ENCODE measurements around the gene CRYBB1.
"Not testable (repeated sequence)": the region's sequence is repeated elsewhere in the genome, so short reads cannot be mapped to it uniquely, and the experiment has no call there.

CRYBB1 gene

DNA sequence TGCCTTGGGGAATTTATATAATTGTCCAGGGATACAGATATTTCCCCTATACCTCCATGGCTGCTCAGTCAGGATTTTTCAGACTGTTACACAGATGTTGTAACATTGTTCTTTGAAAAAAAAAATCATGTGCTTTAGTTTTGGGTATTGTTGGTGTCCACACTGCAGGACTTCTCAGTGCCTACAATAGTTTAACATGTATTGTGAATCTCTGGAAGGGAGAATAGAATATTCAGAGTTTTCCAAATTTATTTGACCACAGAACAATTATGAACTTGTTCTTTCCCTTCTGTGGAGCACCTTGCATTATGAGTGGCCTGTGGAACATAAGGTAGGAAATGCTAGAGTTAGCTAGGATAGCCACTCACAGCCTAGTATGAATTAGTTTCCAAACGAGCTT, 18.5 kb upstream of the CRYBB1 start:
- DNase-seq (ENCODE audit: low read depth) = no peak

DNA sequence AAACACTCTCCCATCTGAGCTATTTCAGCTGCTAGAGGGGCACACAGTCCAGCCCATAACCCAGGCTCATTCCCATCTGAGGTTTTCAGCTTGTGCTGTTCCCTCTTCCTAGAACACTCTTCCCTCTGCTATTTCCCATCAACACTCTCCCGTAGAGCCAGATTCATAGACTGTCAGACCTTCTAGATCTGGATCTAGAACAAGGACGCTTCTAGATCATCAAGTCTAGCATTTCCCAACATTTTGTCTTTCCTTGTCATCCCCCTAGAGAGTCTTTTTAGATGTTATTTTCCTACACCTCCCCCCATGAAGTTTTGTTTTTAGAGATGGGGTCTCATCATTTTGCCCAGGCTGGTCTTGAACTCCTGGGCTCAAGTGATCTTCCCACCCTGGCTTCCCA, 17.3 kb upstream of the CRYBB1 start:
- no peak for DNase-seq (ENCODE audit: low read depth)

DNA sequence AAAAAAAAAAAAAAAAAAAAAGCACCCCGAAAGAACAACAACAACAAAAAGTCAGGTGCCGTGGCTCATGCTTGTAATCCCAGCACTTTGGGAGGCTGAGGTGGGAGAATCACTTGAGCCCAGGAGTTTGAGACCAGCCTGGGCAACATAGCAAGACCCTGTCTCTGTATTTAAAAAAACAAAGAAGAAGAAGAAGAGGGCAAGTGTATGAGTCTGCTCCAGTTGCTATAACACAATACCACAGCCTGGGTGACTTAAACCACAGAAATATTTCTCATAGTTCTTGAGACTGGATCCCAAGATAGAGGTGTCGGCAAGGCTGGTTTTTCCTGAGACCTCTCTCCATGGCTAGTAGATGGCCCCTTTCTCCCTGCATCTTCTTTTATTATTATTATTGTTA, 16.4 kb upstream of the CRYBB1 start:
- no peak for DNase-seq (ENCODE audit: low read depth)

DNA sequence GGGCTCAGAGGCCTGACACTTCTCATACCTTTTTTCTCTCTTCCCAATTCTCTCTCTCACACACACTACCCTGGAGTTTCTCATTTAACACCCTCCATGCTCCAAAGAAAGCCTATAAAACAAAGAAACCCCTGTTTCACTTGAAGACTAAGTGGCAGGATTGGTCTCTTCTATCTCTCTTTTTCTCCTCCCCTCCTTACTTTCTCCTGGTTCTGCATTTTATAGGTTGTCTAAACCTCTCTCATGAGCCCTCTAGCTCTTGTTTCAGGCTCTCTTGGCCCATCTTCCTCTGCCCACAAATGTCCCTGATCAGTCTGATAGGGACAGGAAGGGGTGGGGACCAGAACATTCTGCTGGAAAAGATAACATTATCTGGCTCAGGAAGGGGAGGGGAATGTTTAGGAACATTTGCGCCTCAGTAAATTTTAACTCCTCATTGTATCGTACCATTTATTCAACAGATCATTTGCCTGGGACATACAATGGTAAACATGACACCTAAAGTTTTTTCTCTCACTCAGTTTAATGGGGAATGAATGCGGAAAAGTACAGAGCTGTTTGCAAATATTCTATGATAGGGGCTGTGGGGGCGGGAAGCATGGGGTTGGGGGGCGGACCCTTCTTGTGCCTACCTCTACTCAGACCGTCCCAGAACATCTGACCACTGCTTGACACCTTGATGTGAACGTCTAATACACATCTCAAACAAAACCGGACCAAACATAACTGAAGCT, 14.8 kb upstream of the CRYBB1 start:
- DNase-seq (ENCODE audit: low read depth) = no peak

DNA sequence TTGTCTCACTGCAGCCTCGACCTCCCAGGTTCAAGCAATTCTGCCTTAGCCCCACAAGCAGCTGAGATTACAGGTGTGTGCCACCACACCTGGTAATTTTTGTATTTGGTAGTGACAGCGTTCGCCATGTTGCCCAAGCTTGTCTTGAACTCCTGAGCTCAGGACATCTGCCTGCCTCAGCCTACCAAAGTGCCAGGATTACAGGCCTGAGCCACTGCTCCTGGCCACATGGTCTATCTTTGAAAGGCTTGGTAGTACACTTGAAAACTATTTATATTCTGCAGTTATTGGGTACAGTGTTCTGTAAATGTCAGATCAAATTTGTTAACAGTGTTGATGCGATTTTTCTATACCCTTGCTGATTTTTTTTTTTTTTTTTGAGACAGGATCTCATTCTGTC, 13.5 kb upstream of the CRYBB1 start:
- no peak for DNase-seq (ENCODE audit: low read depth)

DNA sequence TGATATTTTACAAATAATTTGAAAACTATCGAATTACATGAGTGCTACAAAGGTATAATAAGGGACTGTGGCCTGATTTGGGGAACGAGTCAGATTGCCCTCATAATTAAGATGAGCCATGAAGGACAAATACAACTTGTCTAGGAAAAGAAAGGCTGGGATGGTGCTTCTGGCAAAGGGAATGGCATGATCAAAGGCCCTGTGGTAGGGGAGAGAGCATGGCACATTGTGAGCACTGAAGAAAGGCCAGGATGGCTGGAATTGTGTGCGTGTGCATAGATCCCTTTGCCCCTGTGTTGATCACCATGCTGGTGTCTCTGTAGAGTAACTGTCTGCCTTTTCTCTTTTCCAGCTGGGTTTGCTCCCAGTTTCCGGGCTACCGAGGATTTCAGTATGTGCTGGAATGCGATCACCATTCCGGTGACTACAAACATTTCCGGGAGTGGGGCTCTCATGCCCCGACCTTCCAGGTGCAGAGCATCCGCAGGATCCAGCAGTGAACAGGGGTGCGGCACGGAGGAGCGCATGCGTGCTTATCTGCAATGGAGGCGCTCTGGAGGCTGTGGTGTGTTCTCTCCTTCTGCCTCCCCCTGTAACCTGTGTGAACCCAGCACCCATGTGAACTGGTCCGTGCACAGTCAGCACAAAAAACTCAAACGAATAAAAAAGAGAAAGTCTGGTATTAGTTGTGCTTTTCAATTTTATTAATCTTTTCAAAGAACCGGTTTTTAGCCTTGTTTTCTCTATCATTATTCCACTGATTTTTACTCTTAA, 12.3 kb upstream of the CRYBB1 start:
- no peak for DNase-seq (ENCODE audit: low read depth)

DNA sequence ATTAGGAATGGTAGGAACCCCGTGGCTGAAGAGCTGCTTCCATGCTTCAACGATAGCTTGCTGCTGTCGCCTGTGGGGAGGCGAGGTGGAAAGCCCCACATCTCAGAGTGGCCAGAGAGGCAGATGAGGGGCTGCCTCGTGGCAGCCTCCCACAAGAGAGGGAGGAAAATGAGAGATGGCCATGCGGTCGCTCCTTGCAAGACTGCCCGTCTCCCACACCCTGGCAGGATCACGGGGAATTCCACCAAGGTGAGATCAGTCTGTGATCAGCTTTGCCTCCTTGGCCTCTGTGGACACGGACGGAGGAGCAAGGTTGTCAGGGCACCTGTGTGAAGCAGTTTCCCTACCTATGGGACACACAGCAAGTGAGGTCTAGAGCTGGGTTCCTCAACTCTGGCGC, 7.0 kb upstream of the CRYBB1 start:
- DNase-seq (ENCODE audit: low read depth) = no peak

DNA sequence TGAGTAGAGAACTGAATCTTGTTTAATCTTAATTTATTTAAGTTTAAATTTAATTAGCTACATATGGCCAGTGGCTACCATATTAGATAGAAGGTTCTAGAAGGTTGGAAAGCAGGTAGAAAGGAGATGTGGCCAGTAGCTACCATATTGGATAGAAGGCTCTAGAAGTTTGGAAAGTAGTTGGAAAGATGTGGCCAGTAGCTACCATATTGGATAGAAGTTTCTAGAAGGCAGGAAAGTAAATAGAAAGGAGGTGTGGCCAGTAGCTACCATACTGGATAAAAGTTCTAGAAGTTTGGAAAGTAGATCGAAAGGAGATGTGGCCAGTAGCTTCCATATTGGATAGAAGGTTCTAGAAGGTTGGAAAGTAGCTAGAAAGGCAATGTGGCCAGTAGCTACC, 6.2 kb upstream of the CRYBB1 start:
- DNase-seq (ENCODE audit: low read depth) = no peak

DNA sequence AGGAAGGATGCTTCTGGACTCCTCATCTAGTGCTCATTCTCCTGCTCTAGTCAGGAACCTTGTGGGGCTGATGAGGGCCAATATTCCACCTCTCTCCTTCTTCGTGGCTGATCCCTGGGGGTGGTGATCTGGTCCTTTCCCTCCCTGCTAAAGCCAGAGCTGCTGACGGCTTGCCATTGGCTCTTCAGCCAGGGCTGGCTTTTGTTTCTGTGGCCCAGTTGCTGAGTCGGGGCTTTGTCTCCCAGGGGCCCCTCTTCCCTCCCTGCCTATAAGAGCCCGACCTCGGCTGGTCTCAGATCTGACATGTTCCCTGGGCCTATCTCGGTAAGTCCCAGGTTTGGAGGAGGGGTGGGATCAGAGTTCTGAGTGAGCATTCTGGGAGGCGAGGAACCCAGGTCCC, 3.8 kb upstream of the CRYBB1 start, which contains the start of gene CRYBA4:
CRYBA4 (plus strand) TSS at position 301 of the 400 bp plus-strand sequence. CDS start 634 bp downstream, outside the sequence.
- no peak for DNase-seq (ENCODE audit: low read depth)

DNA sequence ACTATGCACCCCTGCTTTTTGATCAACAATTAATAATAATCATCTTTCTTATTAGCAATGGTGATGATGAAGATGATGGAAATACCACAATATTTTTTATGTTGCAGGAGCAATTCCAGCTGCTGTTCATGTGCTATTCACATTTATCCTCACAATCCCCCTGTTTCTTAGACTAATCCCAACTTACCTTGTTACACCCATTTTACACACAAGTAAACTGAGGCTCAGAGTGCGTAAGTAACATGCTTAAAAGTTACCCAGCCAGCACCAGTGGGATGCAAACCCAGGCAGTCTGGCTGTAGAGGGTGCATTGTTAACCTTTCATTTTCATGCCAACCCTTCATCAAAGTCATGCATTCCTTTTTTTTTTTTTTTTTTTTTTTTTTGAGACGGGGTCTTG, 2.4 kb upstream of the CRYBB1 start:
- no peak for DNase-seq (ENCODE audit: low read depth)

DNA sequence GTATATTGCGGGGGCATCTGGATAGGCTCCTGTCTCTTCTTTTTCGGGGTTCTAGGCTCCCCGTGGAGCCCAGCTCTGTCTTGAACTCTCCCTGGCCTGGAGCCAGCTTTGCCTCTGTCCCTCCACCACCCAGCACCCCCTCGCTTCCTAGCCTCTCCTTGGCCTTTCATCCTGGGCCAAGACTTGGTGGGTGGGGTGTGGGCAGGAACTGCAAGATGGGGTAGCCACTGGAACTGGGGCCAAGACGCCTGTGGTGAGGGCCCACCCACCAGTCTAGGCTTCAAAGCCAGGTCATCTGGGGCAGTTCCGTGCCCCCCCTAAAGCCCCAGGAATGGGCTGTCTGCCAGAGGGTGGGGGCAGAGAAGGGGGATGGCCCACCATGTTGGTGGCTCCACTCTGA, 1.7 kb upstream of the CRYBB1 start:
- no peak for DNase-seq (ENCODE audit: low read depth)

DNA sequence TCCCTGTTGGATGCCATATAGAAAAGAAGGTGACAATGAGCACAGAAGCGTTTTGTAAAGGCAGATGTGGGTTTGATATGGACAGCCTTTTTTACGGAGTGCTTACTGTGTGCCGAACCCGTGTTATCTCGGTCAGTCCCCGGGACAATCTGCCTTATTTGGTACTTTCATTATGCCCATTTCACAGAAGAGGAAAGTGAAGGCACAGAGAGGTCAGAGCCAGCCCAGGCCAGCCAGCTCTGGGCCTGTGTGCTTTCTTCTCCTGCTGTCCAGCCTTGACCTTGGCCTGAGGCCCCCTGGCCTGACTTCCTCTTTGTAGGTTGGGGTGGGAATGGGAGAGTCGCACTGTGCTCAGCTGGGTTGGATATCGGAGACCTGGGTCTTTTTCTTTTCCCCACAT, 628 bp upstream of the CRYBB1 start:
- DNase-seq (ENCODE audit: low read depth) = no peak

DNA sequence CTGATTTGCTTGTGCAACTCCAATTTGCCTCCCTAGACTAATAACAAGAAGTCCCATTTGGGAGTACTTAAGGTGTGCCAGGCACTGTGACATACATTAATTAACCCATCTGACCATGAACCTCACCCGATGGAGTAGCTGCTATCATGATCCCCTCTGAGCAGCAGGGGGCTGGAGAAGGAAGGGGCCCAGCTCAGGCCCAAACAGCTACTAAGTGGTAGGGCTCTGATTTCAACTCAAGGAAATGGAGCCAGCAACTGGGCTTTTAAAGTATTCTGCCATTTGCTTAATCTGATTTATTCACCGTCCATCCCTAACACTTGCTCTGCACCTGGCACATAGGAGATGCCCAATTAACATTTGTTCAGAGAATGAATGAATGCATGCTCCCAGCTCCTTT, 1.2 kb downstream of the CRYBB1 start:
- DNase-seq (ENCODE audit: low read depth) = no peak

DNA sequence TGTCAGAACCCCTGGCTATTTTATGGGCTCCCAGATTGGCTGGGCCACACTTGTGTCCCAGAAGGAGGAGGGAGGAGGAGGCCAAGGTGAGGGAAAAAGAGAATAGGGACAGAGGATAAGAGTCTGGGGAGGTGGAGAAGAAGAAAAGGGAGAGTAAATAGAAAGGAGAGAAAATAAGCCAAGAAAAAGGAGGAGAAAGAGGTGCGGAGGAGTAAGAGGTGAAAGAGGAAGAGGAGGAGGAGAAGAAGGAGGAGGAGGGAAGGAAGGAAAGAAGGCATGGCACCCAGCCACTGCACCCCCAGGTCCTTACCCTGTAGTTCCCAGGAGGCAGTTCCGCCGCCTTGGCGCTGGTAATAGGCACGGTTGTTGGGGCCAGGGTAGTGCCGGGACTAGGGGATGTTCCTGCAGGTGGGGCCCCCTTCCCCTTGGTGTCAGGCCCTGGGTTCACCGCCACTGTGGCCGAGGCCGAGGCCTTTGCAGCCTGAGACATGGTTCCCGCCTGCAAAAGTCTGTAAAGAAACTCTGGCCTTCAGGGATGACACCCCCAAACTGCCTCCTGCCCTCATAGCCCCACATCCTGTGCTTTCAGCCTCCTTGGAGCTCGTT, 1.9 kb downstream of the CRYBB1 start:
- DNase-seq (ENCODE audit: low read depth) = no peak

DNA sequence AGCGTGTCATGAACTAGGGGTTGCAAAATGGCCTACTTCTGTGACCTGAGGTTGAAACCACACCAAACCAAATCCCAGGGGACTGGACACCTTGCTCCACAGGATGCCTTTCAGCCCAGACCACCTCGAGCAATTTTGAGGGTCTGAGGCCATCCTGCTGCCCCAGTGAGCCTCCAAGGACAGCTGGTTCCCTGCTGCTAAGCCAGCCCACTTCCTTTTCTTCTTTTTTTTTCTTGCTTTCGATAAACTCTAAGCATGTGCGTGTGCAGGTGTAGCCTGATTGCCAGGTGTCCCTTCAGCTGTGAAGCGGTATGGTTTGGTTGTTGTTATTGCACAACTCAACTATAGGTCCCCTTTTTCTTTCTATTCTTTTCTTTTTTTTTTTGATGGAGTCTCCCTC, 2.7 kb downstream of the CRYBB1 start:
- DNase-seq (ENCODE audit: low read depth) = no peak

DNA sequence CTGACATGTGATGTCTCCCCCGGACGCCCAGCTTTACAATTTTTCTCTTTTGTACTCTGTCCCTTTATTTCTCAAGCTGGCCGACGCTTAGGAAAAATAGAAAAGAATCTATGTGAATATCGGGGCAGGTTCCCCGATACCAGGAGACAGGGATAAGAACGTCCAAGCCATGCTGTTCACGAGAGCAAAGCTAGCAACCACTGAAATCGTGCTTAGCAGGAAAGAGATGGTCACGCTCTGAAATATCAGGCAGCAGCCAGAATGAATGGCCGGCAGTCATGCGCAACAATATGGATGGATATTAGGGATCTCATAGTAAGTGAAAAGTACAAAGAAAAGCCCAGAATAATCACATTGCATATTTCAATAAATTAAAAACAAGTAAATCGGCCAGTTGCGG, 3.5 kb downstream of the CRYBB1 start:
- no peak for DNase-seq (ENCODE audit: low read depth)

DNA sequence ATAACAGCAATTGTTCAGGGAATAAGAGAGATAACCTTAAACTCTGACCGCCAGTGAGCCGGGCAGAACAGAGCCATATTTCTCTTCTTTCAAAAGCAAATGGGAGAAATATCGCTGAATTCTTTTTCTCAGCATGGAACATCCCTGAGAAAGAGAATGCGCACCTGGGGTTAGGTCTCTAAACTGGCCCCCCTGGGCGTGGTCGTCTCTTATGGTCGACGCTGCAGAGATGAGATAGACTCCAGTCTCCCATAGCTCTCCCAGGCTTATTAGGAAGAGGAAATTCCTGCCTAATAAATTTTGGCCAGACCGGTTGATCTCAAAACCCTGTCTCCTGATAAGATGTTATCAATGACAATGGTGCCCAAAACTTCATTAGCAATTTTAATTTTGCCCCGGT, 4.1 kb downstream of the CRYBB1 start:
- not testable (repeated sequence) for DNase-seq (ENCODE audit: low read depth)

DNA sequence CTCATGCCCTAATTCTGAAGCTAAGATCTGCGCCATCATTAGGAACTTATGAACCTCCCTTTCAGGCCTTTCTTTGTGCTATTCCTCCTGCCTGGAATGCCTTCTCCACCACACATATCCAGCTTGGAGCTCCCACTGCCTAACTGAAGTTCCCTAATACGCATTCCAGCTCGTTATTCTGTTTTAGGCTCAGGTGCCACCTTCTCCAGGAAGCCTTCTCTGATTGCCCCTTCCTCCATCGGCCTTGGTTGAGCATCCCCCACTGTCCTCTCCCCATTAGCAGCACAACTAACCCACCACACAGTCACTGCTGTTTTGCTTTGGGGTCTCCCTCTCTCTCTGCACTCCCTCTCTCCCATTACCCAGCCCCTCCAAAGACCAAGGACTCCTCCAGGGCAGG, 5.2 kb downstream of the CRYBB1 start:
- DNase-seq (ENCODE audit: low read depth) = no peak

DNA sequence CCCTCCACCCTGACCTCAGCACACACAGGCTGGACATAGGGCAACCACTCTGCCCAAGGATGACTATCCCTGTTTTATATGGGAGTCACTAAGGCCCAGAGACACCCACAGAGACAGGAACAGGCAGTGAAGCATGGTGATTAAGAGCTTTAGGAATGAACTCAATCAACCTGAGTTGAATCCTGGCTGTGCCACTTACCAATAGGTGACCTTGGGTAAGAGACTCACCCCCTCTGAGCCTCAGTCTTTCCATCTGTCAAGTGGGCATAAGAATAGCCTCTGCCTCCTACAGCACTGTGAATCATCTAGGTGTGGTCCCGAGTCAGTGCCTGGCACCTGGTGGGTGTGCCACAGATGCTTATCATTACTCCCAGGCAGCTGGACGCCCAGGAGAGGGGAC, 6.8 kb downstream of the CRYBB1 start:
- DNase-seq (ENCODE audit: low read depth) = no peak

DNA sequence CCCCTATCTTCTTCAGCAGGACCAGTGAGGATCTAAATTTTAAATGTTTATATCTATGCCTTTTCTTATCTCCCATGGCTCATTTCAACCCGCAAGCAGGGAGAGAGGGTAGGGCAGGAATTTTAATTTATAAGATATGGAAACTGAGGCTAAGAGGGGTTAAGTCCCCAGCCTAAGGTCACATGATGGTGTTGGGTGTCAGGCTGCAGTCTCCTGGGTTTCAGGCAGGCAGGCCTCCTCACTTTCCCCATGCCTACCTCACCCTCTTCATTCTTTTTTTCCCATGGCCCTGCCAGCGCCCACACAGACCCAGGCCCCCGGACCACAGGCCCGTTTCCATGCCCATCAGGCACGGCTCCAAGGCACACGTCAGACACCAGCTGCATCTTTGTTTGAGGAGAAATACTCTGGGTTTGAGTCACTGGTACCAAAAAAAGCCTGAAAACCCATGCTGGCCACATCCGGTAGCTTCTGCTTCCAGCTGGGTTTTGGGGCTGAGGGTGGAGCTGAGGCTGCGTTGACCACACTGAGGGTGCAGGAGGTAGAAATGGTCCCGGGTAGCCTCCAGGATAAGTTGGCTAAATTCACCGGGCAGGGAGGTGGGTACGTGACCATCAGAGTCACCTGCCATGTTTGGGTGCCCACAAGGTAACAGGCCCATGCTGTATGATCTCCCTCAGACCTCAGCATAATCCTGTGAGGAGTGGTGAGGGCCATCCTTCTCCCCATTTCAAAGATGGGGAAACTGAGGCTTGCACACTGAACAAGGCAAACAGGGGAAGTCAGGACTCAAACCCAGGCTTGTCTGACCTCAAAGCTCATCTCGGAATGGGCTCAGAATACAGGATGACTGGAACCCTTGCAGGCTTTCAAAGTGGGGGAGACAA, 7.5 kb downstream of the CRYBB1 start:
- no peak for DNase-seq (ENCODE audit: low read depth)

DNA sequence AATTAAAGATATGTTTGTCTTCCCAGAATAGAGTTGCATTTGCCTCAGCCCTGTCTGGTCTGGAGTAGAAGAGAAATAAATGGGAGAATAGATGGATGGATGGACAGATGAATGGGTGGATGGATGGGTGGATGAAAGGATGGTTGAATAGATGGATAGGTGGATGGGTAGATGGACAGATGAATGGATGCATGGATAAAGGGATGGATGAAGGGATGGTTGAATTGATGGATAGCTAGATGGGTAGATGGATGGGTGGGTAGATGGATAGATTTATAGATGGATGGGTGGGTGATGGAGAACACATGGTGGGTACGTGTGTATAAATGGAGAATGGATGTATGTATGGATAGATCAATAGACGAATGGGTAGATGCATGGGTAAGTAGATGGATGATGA, 8.5 kb downstream of the CRYBB1 start:
- no peak for DNase-seq (ENCODE audit: low read depth)

DNA sequence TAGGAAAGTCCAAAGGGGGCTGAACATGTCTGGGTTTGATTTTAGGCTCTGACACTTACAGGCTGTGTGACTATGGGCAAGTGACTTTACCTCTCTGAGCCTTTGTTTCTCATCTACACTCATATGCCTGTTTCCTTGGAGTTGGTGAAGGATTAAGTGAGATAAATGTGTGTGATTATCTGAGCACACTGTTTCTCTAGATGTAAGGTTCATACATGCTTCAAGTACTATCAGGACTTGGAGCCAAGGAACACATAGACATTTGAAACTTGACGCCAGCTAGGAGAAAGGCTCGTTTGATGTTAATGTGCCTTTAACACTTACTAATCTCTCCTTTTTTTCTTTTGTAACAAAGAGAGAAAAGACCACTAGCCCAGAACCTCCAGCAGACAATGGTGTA, 9.7 kb downstream of the CRYBB1 start:
- DNase-seq (ENCODE audit: low read depth) = no peak
